Measurements from ENCODE around the gene KIAA1671. TPM values are rescaled to one million over a fixed set of nuclear protein-coding genes. Genes with fewer than 3 reads are reported as not detected.

KIAA1671 gene
- total and polyA plus RNA-seq, 2 of the 4 experiments (the other 2 are of a cell fraction): 0.02 TPM; not detected in 1

- dilution Hi-C loops (cut with HindIII; ENCODE audit: low sequenced_read_pairs, unreplicated experiment): no loop called here
- no peak overlapping the region for H3K23ac ChIP-seq (ENCODE audit: low read depth, low read length)
- no TSS peak for BruUV-seq (replicated peaks)
These were observed 207.8 kb downstream of the KIAA1671 start for GRCh38 chr22:25160120-25160996.

More at GRCh38 chr22:25160120-25160996, 207.8 kb downstream of the KIAA1671 start:
- H3K4me1 ChIP-seq (ENCODE audit: control insufficient read depth, insufficient read depth, low read length): no peaks in the 10 kb centered on the region
- no peak overlapping the region for H3K56ac ChIP-seq (ENCODE audit: extremely low read depth, insufficient read depth, low read length)
- in situ Hi-C loops (cut with MboI; ENCODE audit: low sequenced_read_pairs): no loop called here
- no peak overlapping the region for H2BK120ac ChIP-seq (ENCODE audit: low read depth, low read length)
- H4K8ac ChIP-seq (ENCODE audit: low read depth in 2 of 2, low read length in 2 of 2): no peak overlapping the region
- no peak overlapping the region for H2AK9ac ChIP-seq (replicated peaks; ENCODE audit: low read depth, low read length, poor library complexity)
- H3K9me3 ChIP-seq (ENCODE audit: control insufficient read depth, insufficient read depth, low read length): no peaks in the 10 kb centered on the region
- ATAC-seq (ENCODE audit: low read depth) (no peak), DNase-seq (no peak)
- H2BK20ac ChIP-seq (ENCODE audit: low read depth, low read length): no peak overlapping the region
- H3K27me3 ChIP-seq (ENCODE audit: control insufficient read depth, insufficient read depth, low read length): no peaks in the 10 kb centered on the region
- CTCF ChIA-PET: no interaction called here
- no peak overlapping the region for H4K91ac ChIP-seq (ENCODE audit: insufficient read depth, low read depth, low read length)
- H3K14ac ChIP-seq (replicated peaks; ENCODE audit: low read depth, low read length): no peak overlapping the region
- H3K9ac ChIP-seq (ENCODE audit: low read depth, low read length): no peak overlapping the region
- H2AK5ac ChIP-seq (ENCODE audit: low read depth, low read length): no peak overlapping the region
- 72% methylated on average over 5 of the region's 11 CpGs; no CpG with 5 or more reads in 1 of the 2 experiments for WGBS, 2 experiments (ENCODE audit: extremely low coverage in 2 of 2, insufficient read length in 1 of 2)
- no peaks in the 10 kb centered on the region for H3K79me1 ChIP-seq (ENCODE audit: low read depth in 1 of 2, low read length in 2 of 2)
- no peak overlapping the region for H3K18ac ChIP-seq (ENCODE audit: low read depth, low read length)
- H3K36me3 ChIP-seq (ENCODE audit: control insufficient read depth, insufficient read depth, low read length): no peaks in the 10 kb centered on the region
- no peak overlapping the region for H3K27ac ChIP-seq (ENCODE audit: insufficient read depth, low read length)
- no peak for TF ChIP-seq MXI1 (IDR thresholded peaks at IDR 0.05; ENCODE audit: borderline replicate concordance, low read depth, low read length)
- TF ChIP-seq CEBPB (IDR thresholded peaks at IDR 0.05; ENCODE audit: low read depth, low read length): no peak
- TF ChIP-seq CHD1 (IDR thresholded peaks at IDR 0.05; ENCODE audit: low read depth, low read length): no peak
- TF ChIP-seq FOS (IDR thresholded peaks at IDR 0.05; ENCODE audit: low read depth, low read length): no peak
- no peak for TF ChIP-seq SMC3 (IDR thresholded peaks at IDR 0.05; ENCODE audit: low read depth, low read length)
- no peak for TF ChIP-seq ELK1 (IDR thresholded peaks at IDR 0.05; ENCODE audit: borderline replicate concordance, low read depth, low read length)
- no peak for TF ChIP-seq RCOR1 (IDR thresholded peaks at IDR 0.05; ENCODE audit: insufficient replicate concordance, low read length)
- no peak for TF ChIP-seq RFX5 (IDR thresholded peaks at IDR 0.05; ENCODE audit: low read depth, low read length)
- no peak for TF ChIP-seq MAZ (IDR thresholded peaks at IDR 0.05; ENCODE audit: borderline replicate concordance, low read depth, low read length)
- no peak for TF ChIP-seq MAFK (IDR thresholded peaks at IDR 0.05; ENCODE audit: low read depth, low read length)
- TF ChIP-seq POLR2A (IDR thresholded peaks at IDR 0.05; ENCODE audit: low read depth, low read length): no peak
- TF ChIP-seq USF2 (IDR thresholded peaks at IDR 0.05; ENCODE audit: low read depth, low read length): no peak
- TF ChIP-seq, protein P1, sequence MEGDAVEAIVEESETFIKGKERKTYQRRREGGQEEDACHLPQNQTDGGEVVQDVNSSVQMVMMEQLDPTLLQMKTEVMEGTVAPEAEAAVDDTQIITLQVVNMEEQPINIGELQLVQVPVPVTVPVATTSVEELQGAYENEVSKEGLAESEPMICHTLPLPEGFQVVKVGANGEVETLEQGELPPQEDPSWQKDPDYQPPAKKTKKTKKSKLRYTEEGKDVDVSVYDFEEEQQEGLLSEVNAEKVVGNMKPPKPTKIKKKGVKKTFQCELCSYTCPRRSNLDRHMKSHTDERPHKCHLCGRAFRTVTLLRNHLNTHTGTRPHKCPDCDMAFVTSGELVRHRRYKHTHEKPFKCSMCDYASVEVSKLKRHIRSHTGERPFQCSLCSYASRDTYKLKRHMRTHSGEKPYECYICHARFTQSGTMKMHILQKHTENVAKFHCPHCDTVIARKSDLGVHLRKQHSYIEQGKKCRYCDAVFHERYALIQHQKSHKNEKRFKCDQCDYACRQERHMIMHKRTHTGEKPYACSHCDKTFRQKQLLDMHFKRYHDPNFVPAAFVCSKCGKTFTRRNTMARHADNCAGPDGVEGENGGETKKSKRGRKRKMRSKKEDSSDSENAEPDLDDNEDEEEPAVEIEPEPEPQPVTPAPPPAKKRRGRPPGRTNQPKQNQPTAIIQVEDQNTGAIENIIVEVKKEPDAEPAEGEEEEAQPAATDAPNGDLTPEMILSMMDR (conservative IDR thresholded peaks at IDR 0.05; ENCODE audit: low read depth, low read length): no peak
- H4K20me1 ChIP-seq (ENCODE audit: insufficient read depth, low read length): no peaks in the 10 kb centered on the region
- no peak overlapping the region for H4K5ac ChIP-seq (ENCODE audit: low read depth, low read length)
- no peaks in the 10 kb centered on the region for H3K9me1 ChIP-seq (ENCODE audit: insufficient read depth, low read length)
- no peak overlapping the region for H2BK5ac ChIP-seq (ENCODE audit: low read depth, low read length, poor library complexity, severe bottlenecking)
- no peak overlapping the region for H3K4me3 ChIP-seq (ENCODE audit: insufficient read depth, low read depth, low read length)
- no peak overlapping the region for H2AFZ ChIP-seq (replicated peaks; ENCODE audit: low read length, poor library complexity)
- intact Hi-C loops (cut with micrococcal nuclease): no loop called here
- POLR2A ChIA-PET (ENCODE audit: unreplicated experiment): no interaction called here
- H3K4ac ChIP-seq (ENCODE audit: low read depth, low read length): no peak overlapping the region
- H2BK15ac ChIP-seq (ENCODE audit: low read depth, low read length): no peak overlapping the region
- no peak overlapping the region for H3K4me2 ChIP-seq (ENCODE audit: low read depth, low read length)
